H9 (cell line): Measurements from ENCODE around the gene TBC1D9. TPM values are rescaled to one million over a fixed set of nuclear protein-coding genes. Genes with fewer than 3 reads are reported as not detected.

Experiments
- DNase-seq: peaks from one replicate; pipeline ENCODE4 v3.0.0-alpha.2; 2017
- H2AFZ ChIP-seq: one replicate; pipeline ENCODE4 v1.6.1; 2013; ENCODE audit warnings: mild to moderate bottlenecking, low read length, control low read depth, moderate library complexity
- H2AK5ac ChIP-seq: 2 replicates; pipeline ENCODE4 v1.6.1; 2013; ENCODE audit warnings: low read length, control low read depth, mixed read lengths; ENCODE audit not compliant: insufficient read length
- H2BK120ac ChIP-seq: one replicate; pipeline ENCODE4 v1.6.1; 2013; ENCODE audit warnings: low read depth, mild to moderate bottlenecking, low read length, control low read depth, inconsistent platforms; ENCODE audit not compliant: poor library complexity, severe bottlenecking
- H2BK12ac ChIP-seq: 2 replicates; pipeline ENCODE4 v1.6.1; 2013; ENCODE audit warnings: low read length, control low read depth, mixed read lengths, low read depth; ENCODE audit not compliant: insufficient read length
- H2BK15ac ChIP-seq: 2 replicates; pipeline ENCODE4 v1.6.1; 2013; ENCODE audit warnings: low read depth, low read length, control low read depth
- H2BK20ac ChIP-seq: one replicate; pipeline ENCODE4 v1.6.1; 2013; ENCODE audit warnings: low read depth, mild to moderate bottlenecking, low read length, control low read depth, inconsistent platforms; ENCODE audit not compliant: poor library complexity, severe bottlenecking
- H2BK5ac ChIP-seq: 2 replicates; pipeline ENCODE4 v1.6.1; 2013; ENCODE audit warnings: low read length, control low read depth, mixed read lengths; ENCODE audit not compliant: insufficient read length
- H3K14ac ChIP-seq: 2 replicates; pipeline ENCODE4 v1.6.1; 2013; ENCODE audit warnings: low read length, control low read depth; ENCODE audit not compliant: insufficient read depth
- H3K18ac ChIP-seq: 2 replicates; pipeline ENCODE4 v1.6.1; 2013; ENCODE audit warnings: low read depth, mild to moderate bottlenecking, mixed read lengths, low read length, control low read depth; ENCODE audit not compliant: insufficient read length
- H3K23ac ChIP-seq: 2 replicates; pipeline ENCODE4 v1.6.1; 2013; ENCODE audit warnings: low read length, control low read depth, mixed read lengths, low read depth; ENCODE audit not compliant: insufficient read length
- H3K23me2 ChIP-seq: 2 replicates; pipeline ENCODE4 v1.6.1; 2013; ENCODE audit warnings: low read depth, mild to moderate bottlenecking, mixed read lengths, low read length, control low read depth; ENCODE audit not compliant: insufficient read length, poor library complexity, severe bottlenecking
- H3K27ac ChIP-seq: 2 replicates; pipeline ENCODE4 v1.5.1; 2013; ENCODE audit warnings: low read length, control low read depth, mixed read lengths, low read depth; ENCODE audit not compliant: insufficient read length
- H3K27me3 ChIP-seq: 2 replicates; pipeline ENCODE4 v1.6.1; 2013; ENCODE audit warnings: low read length, control low read depth, inconsistent platforms; ENCODE audit not compliant: insufficient read depth
- H3K4ac ChIP-seq: 2 replicates; pipeline ENCODE4 v1.6.1; 2013; ENCODE audit warnings: low read depth, mild to moderate bottlenecking, control low read depth, inconsistent platforms, low read length, moderate library complexity
- H3K4me1 ChIP-seq: 2 replicates; pipeline ENCODE4 v1.6.1; 2013; ENCODE audit warnings: low read length, control low read depth, inconsistent platforms; ENCODE audit not compliant: insufficient read depth
- H3K4me2 ChIP-seq: 2 replicates; pipeline ENCODE4 v1.6.1; 2013; ENCODE audit warnings: low read length, control low read depth, mixed read lengths; ENCODE audit not compliant: insufficient read length, insufficient read depth
- H3K56ac ChIP-seq: 2 replicates; pipeline ENCODE4 v1.6.1; 2013; ENCODE audit warnings: low read depth, mild to moderate bottlenecking, mixed read lengths, low read length, control low read depth; ENCODE audit not compliant: insufficient read length
- H3K79me1 ChIP-seq: 2 replicates; pipeline ENCODE4 v1.6.1; 2013; ENCODE audit warnings: low read depth, mild to moderate bottlenecking, moderate library complexity, low read length, control low read depth, inconsistent platforms; ENCODE audit not compliant: insufficient read depth, poor library complexity, severe bottlenecking
- H3K79me2 ChIP-seq: 2 replicates; pipeline ENCODE4 v1.6.1; 2013; ENCODE audit warnings: low read length, control low read depth, inconsistent platforms; ENCODE audit not compliant: insufficient read depth
- H3K9ac ChIP-seq: 2 replicates; pipeline ENCODE4 v1.6.1; 2013; ENCODE audit warnings: low read length, control low read depth, mixed read lengths; ENCODE audit not compliant: insufficient read length; ENCODE audit errors: extremely low read depth
- H3K9me3 ChIP-seq: one replicate; pipeline ENCODE4 v1.6.1; 2013; ENCODE audit warnings: low read depth, low read length, inconsistent platforms; ENCODE audit not compliant: control insufficient read depth
- H3T11ph ChIP-seq: one replicate; pipeline ENCODE4 v1.6.1; 2013; ENCODE audit warnings: mild to moderate bottlenecking, low read length, control low read depth, inconsistent platforms
- H4K20me1 ChIP-seq: one replicate; pipeline ENCODE4 v1.6.1; 2013; ENCODE audit not compliant: control insufficient read depth, insufficient read length, insufficient read depth
- H4K5ac ChIP-seq: 2 replicates; pipeline ENCODE4 v1.6.1; 2013; ENCODE audit warnings: low read depth, mild to moderate bottlenecking, mixed read lengths, low read length, control low read depth; ENCODE audit not compliant: insufficient read length
- H4K8ac ChIP-seq: replicated peaks from 2 replicates; pipeline ENCODE4 v1.6.1; 2013; ENCODE audit warnings: low read length, control low read depth, mixed read lengths, low read depth; ENCODE audit not compliant: insufficient read length
- H4K91ac ChIP-seq: 2 replicates; pipeline ENCODE4 v1.6.1; 2013; ENCODE audit warnings: low read depth, mild to moderate bottlenecking, moderate library complexity, mixed read lengths, low read length, control low read depth; ENCODE audit not compliant: insufficient read length
- H3K27ac Mint-ChIP-seq, 3 experiments: 2 replicates in 2 of 3; 3 replicates in 1 of 3; pipeline ENCODE4 v1.8.0; 2020 to 2021; ENCODE audit warnings: mixed read lengths in 3 of 3, mild to moderate bottlenecking in 1 of 3, moderate library complexity in 1 of 3
- H3K27me3 Mint-ChIP-seq: 2 replicates; pipeline ENCODE4 v1.8.0; 2021; ENCODE audit warnings: low read depth, mild to moderate bottlenecking, moderate library complexity, mixed read lengths
- H3K36me3 Mint-ChIP-seq, 3 experiments: 2 replicates in 2 of 3; 3 replicates in 1 of 3; pipeline ENCODE4 v1.8.0; 2020 to 2021; ENCODE audit warnings: low read depth in 3 of 3, mixed read lengths in 3 of 3; ENCODE audit not compliant: insufficient read depth in 1 of 3
- H3K4me1 Mint-ChIP-seq, 2 experiments: 2 replicates each; pipeline ENCODE4 v1.8.0; 2020; ENCODE audit warnings: mixed read lengths in 2 of 2
- H3K4me3 Mint-ChIP-seq, 2 experiments: 2 replicates in 1 of 2; 3 replicates in 1 of 2; pipeline ENCODE4 v1.8.0; 2020 to 2021; ENCODE audit warnings: mild to moderate bottlenecking in 2 of 2, mixed read lengths in 2 of 2, moderate library complexity in 1 of 2
- H3K9me3 Mint-ChIP-seq, 2 experiments: 2 replicates in 1 of 2; 3 replicates in 1 of 2; pipeline ENCODE4 v1.8.0; 2020; ENCODE audit warnings: mild to moderate bottlenecking in 2 of 2, mixed read lengths in 2 of 2, moderate library complexity in 1 of 2
- CTCF ChIP-seq: fragments of 200-600 bp; sonication (generic); conservative IDR thresholded peaks from 3 replicates; pipeline ENCODE4 v1.8.0; 2021; ENCODE audit warnings: antibody characterized with exemption, mild to moderate bottlenecking
- WGBS: extraction: QIAGEN DNeasy Blood & Tissue Kit; methylation state at CpG from one replicate; pipeline ENCODE4 v1.1.7; 2013; ENCODE audit warnings: missing lambda C conversion rate, low lambda C conversion rate, mixed read lengths; ENCODE audit not compliant: insufficient read length; ENCODE audit errors: extremely low coverage; 5-methylcytosine and 5-hydroxymethylcytosine counted together
- total RNA-seq: library from RNA; stranded (reverse); gene quantifications from 2 replicates; pipeline ENCODE4 v1.2.1, GENCODE V29; 2021

Gene TBC1D9
- total RNA-seq, 1 experiment from 2014 or later: 0.63 TPM

GRCh38 chr4:140799686-140800225, 43.6 kb upstream of the TBC1D9 start:
- Histone ChIP-seq H3K4me1 (no peaks in the 10 kb centered on the region), H3K23ac (no peak overlapping the region), H3K9me3 (no peaks in the 10 kb centered on the region), H4K91ac (no peak overlapping the region), H3K4ac (no peak overlapping the region), H3K56ac (no peak overlapping the region), H2BK15ac (no peak overlapping the region), H4K20me1 (no peaks in the 10 kb centered on the region), H2BK5ac (no peak overlapping the region), H4K5ac (no peak overlapping the region), H3K79me1 (no peaks in the 10 kb centered on the region), H3T11ph (no peak overlapping the region), H3K18ac (no peak overlapping the region), H3K9ac (no peak overlapping the region), H3K27ac (no peak overlapping the region), H3K27me3 (no peaks in the 10 kb centered on the region), H3K79me2 (no peaks in the 10 kb centered on the region; the same call in 1 of the 2 replicates), H2BK120ac (no peak overlapping the region), H4K8ac (no peak overlapping the region), H2BK12ac (no peak overlapping the region), H2AK5ac (no peak overlapping the region), H3K4me2 (no peak overlapping the region), H3K14ac (no peak overlapping the region), H3K23me2 (no peaks in the 10 kb centered on the region), H2AFZ (no peak overlapping the region), H2BK20ac (no peak overlapping the region)
- Mint-ChIP-seq H3K4me3 (no peak overlapping the region), H3K4me1 (peaks cover 0 to 4% of the 10 kb centered on the region in 2 experiments; a peak in 2 of 4 replicates), H3K27me3 (peaks cover 6% of the 10 kb centered on the region), H3K36me3 (no peaks in the 10 kb centered on the region), H3K9me3 (no peaks in the 10 kb centered on the region), H3K27ac (no peak overlapping the region)
- DNase-seq: no peak
- no peak for TF ChIP-seq CTCF
- whole genome bisulfite sequencing: no CpG with 5 or more reads among the region's 5 CpGs
